HUES64 (cell line): ENCODE measurements around the gene FCF1.

Source experiments
- H3K27ac ChIP-seq: 2 replicates; pipeline ENCODE4 v1.7.0; 2013; ENCODE audit warnings: low read depth, low read length, inconsistent platforms
- H3K27me3 ChIP-seq: 2 replicates; pipeline ENCODE4 v1.6.1; 2013; ENCODE audit warnings: mild to moderate bottlenecking, low read length; ENCODE audit not compliant: insufficient read depth
- H3K36me3 ChIP-seq: 2 replicates; pipeline ENCODE4 v1.6.1; 2013; ENCODE audit warnings: mild to moderate bottlenecking, low read length; ENCODE audit not compliant: insufficient read depth
- H3K4me1 ChIP-seq: 2 replicates; pipeline ENCODE4 v1.6.1; 2013; ENCODE audit warnings: mild to moderate bottlenecking, low read length, moderate library complexity; ENCODE audit not compliant: insufficient read depth
- H3K4me3 ChIP-seq: 2 replicates; pipeline ENCODE4 v1.5.1; 2013; ENCODE audit warnings: mild to moderate bottlenecking, low read length, moderate library complexity
- H3K9ac ChIP-seq: 2 replicates; pipeline ENCODE4 v1.6.1; 2013; ENCODE audit warnings: mild to moderate bottlenecking, low read depth, low read length
- H3K9me3 ChIP-seq: 2 replicates; pipeline ENCODE4 v1.6.1; 2013; ENCODE audit warnings: low read depth, low read length; ENCODE audit not compliant: insufficient read depth
- WGBS: fragments of 150-250, 120-280 bp; methylation state at CpG from one replicate; pipeline ENCODE4 v1.1.7; 2013; ENCODE audit warnings: missing lambda C conversion rate; 5-methylcytosine and 5-hydroxymethylcytosine counted together

FCF1 gene

DNA sequence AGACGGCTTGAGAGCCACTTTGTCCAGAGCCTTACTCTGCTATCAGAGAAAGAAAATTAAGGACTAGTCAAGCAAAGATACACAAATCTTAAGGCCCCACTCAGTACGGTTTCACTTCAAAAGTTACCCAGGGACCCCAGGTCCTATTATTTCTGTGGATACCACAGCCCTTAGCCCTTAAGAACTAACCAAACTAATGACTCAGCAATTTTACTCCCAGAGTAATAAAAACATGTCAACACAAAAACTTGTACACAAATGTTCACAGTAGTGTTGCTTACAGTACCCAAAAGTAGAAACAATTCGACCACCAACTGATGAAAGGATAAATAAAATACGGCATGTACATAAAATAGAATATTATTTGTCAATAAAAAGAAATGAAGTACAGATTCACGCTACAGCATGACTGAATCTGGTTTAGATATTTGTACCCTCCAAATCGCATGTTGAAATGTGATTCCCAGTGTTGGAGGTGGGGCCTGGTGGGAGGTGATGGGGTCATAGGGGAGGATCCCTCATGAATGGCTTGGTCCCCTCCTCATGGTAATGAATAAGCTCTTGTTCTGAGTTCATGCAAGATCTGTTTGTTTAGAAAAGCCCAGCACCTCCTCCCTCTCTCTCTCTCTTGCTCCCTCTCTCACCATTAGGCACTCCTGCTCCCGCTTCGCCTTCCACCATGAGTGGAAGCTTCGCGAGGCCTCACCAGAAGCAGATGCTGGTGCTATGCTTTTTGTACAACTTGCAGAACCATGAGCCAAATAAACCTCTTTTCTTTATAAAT is 30.6 kb upstream of the FCF1 start:
- H3K9me3 ChIP-seq, result no peaks in the 10 kb centered on the region
- no peaks in the 10 kb centered on the region for H3K27me3 ChIP-seq
- WGBS, result 92% methylated on average over 9 of the region's 10 CpGs
- H3K4me1 ChIP-seq, result peaks cover 17% of the 10 kb centered on the region
- H3K9ac ChIP-seq, result no peak overlapping the region
- H3K27ac ChIP-seq, result no peak overlapping the region
- no peak overlapping the region for H3K4me3 ChIP-seq
- peaks cover 61% of the 10 kb centered on the region for H3K36me3 ChIP-seq

DNA sequence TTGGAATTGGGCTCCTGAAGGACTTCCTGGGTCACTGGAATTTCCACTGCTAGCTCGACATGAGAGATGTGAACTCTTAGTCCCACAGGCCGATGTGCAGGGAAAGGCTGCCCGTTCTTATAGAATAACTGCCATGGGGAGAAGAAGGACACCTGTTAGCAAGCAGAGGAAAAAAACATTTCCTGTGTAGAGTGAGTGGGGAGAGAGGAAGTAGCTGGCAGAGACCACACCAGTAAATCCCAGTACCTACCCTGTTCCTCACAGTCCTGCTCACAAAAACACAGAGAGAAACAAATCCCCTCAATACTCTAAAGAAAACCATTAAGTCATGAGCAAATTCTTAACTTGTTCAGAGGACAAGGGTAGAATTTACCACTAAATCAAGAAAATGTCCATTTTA is 29.5 kb upstream of the FCF1 start:
- H3K27ac ChIP-seq, result no peak overlapping the region
- no peaks in the 10 kb centered on the region for H3K27me3 ChIP-seq
- no peak overlapping the region for H3K4me3 ChIP-seq
- H3K9me3 ChIP-seq, result no peaks in the 10 kb centered on the region
- H3K36me3 ChIP-seq, result peaks cover 61% of the 10 kb centered on the region
- no peak overlapping the region for H3K9ac ChIP-seq
- peaks cover 17% of the 10 kb centered on the region for H3K4me1 ChIP-seq
- 93% methylated on average over 3 of the region's 3 CpGs for WGBS

DNA sequence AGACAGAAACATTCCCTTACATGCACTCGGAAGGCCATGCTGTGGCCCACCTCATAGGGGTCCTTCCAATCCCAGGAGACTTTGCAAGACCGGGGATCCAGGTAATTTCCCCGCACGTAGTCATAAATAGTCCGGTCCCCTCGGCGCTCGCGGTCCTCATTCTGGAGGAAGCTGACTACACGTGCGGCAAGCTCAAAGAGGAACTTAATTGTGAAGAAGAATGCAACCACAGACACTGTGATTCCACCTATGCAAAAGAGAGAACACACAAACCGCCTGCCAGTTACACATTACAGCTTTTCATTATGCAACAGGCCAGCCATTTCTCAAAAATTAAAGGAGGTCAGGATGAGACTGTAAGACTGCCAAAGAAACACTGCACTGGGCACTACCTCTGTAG is 28.5 kb upstream of the FCF1 start:
- Histone ChIP-seq H3K9ac (no peak overlapping the region), H3K9me3 (no peaks in the 10 kb centered on the region), H3K4me3 (no peak overlapping the region), H3K27me3 (no peaks in the 10 kb centered on the region), H3K36me3 (peaks cover 67% of the 10 kb centered on the region), H3K27ac (no peak overlapping the region), H3K4me1 (peaks cover 17% of the 10 kb centered on the region)
- 97% methylated on average over 12 of the region's 12 CpGs for WGBS

DNA sequence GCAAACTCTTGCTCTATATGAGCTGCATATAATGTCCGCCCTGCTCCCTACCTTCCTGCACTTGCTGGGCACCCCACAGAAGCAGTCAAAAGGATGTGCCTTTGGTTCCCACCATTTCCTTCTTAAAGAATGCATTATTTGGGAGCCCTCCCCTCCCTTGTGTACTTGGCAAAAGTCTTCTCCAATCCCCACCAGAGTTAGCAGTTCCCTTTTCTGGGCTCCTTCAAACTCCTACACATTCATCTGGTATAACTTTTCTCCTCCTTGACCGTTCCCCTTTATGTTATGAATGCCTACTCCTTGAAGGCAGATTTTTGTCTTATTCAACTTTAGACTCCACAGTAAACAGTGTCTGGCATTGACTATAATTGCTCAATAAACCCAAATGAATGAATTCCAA is 27.9 kb upstream of the FCF1 start:
- 90% methylated on average over 2 of the region's 2 CpGs for WGBS
- H3K9ac ChIP-seq, result no peak overlapping the region
- H3K9me3 ChIP-seq, result no peaks in the 10 kb centered on the region
- no peak overlapping the region for H3K4me3 ChIP-seq
- no peak overlapping the region for H3K27ac ChIP-seq
- no peaks in the 10 kb centered on the region for H3K27me3 ChIP-seq
- H3K4me1 ChIP-seq, result peaks cover 17% of the 10 kb centered on the region
- H3K36me3 ChIP-seq, result peaks cover 71% of the 10 kb centered on the region

DNA sequence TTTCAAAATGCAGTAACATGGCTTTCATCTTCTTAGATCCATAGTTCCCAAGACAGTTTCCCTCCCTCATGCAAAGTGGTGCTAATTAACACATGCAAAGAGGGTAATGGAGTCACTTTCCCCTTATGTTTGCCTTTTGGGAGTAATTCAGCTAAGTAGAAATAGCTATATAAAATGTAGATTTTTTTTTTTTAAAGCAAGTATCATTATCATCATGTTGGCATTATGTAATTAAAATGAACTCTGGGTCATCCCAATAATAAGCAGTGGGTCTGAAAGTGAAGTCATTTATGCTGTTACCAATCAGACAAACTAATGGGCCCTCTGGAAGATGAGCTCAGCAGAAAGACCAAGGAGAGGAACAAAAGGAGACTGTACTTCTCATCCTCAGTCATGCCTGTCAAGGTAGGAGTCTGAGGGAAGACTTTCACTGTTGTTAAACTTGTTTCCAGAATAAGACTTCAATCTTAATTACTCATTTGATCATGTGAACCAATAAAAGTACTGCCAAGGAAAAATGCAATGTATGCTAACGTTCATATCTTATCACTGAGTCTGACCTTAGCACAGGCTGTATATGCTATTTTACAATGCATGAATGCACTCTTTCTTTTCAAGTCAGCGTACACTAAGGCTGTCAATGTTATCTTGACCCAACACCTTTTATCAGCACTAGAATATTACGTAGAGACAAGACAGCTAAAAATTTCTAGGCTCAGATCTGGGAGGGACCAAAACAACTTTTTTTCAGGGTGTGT is 26.8 kb upstream of the FCF1 start:
- Histone ChIP-seq H3K36me3 (peaks cover 73% of the 10 kb centered on the region), H3K27ac (no peak overlapping the region), H3K4me1 (peaks cover 17% of the 10 kb centered on the region), H3K9me3 (no peaks in the 10 kb centered on the region), H3K27me3 (no peaks in the 10 kb centered on the region), H3K9ac (no peak overlapping the region), H3K4me3 (no peak overlapping the region)
- 92% methylated on average over 3 of the region's 3 CpGs for WGBS

DNA sequence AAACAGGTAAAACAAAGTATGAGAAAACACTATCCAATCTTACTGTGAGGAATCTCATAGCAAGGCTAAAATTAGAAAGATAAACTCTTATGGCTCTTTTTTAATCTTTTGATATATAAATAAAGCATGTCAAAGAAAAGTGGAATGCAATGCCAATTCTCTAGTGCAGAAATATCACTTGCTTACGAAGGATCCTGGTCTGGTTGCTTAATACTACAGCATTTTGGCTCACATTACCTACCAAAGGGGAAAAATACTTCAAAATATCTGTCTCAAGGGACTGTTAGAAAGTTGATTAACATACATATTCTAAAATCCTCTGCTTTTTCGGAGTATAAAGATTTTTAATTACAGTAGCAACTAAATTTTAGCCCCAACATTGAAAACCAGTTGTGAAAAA is 21.5 kb upstream of the FCF1 start:
- Histone ChIP-seq H3K27me3 (no peaks in the 10 kb centered on the region), H3K36me3 (peaks cover 41% of the 10 kb centered on the region), H3K4me3 (no peak overlapping the region), H3K9ac (no peak overlapping the region), H3K9me3 (no peaks in the 10 kb centered on the region), H3K27ac (no peak overlapping the region), H3K4me1 (peaks cover 1% of the 10 kb centered on the region; the same call in 1 of the 2 replicates)
- WGBS, result 83% methylated on average over 1 of the region's 2 CpGs

DNA sequence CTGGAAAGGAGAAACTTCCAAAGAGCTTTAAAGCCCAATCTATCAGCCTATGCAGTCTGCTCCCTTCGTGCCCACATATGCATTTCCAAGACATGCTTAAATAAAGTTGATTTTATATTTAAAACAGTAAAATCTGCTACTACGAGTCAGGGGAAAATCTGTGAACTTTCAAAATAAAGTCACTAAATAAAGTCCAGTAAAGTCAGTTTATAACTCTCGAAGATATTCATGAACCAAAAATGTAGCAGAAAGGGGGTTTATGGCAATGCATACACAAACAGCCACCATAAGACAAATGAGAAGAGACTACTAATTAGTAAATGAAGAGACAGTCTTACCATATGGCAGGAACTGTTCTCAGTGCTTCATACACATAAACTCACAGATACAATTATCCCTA is 19.8 kb upstream of the FCF1 start:
- Histone ChIP-seq H3K4me1 (no peaks in the 10 kb centered on the region), H3K4me3 (no peak overlapping the region), H3K9ac (no peak overlapping the region), H3K36me3 (peaks cover 42% of the 10 kb centered on the region), H3K9me3 (no peaks in the 10 kb centered on the region), H3K27me3 (no peaks in the 10 kb centered on the region), H3K27ac (no peak overlapping the region)
- WGBS, result no CpG with 5 or more reads among the region's 3 CpGs

DNA sequence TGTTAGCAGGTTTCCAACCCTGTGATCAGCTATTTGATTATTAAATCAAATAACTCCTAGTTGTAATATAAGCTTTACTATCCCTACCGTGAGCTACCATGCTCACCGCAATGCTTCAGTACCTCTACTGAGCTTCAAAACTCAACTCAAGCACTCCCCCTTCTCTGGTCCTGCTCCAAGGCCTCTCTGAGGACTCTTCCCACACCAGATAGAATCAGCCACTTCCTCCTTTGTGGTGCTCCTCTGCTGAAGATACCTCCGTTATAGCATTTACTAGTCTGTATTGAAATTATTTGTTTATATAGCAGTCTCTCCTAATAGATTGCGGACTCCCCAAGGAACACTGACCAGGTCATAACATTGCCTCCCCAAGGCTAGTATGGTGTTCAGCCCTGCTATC is 17.5 kb upstream of the FCF1 start:
- Histone ChIP-seq H3K27ac (no peak overlapping the region), H3K27me3 (no peaks in the 10 kb centered on the region), H3K36me3 (peaks cover 26% of the 10 kb centered on the region), H3K4me1 (no peaks in the 10 kb centered on the region), H3K4me3 (no peak overlapping the region), H3K9me3 (no peaks in the 10 kb centered on the region), H3K9ac (no peak overlapping the region)
- 93% methylated on average over 3 of the region's 4 CpGs for WGBS

DNA sequence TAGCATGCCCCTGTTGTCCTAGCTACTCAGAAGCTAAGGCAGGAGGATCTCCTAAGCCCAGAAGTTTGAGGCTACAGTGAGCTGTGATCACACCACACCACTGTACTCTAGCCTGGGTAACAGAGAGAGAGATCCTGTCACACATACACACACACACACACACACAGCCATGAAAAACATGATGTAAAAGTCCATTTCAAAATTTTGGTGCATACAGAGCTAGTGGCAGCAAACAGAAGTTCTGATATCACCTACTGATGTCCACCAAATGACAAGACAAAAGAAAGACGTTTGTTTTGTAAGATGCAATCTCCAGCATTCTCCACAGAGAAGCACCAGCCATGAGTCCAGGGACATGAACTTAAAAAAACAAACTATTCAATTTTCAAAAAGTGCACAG is 15.9 kb upstream of the FCF1 start:
- no peaks in the 10 kb centered on the region for H3K9me3 ChIP-seq
- H3K27me3 ChIP-seq, result no peaks in the 10 kb centered on the region
- WGBS, result 93% methylated on average over 1 of the region's 1 CpG
- no peak overlapping the region for H3K4me3 ChIP-seq
- no peaks in the 10 kb centered on the region for H3K4me1 ChIP-seq
- H3K27ac ChIP-seq, result no peak overlapping the region
- peaks cover 10% of the 10 kb centered on the region for H3K36me3 ChIP-seq
- H3K9ac ChIP-seq, result no peak overlapping the region

DNA sequence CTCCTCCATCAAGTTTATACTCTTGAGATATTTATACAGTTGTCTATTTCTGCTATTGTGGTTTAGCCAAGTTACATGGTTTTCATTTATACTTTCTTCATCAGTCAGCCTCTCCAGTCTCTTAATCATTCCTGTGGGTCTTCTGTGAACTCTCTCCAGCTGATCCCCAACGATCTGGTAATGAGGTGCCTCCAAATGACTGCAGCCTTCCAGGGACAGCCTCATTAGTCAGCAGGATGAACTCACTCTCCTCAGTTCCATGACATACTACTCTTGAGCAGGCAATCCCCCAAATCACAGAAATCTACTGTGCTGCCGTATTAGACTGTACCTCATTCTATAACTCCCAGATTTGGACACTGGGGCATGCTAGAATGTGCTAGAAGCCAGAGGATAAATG is 15.4 kb upstream of the FCF1 start:
- WGBS, result 94% methylated on average over 2 of the region's 2 CpGs
- Histone ChIP-seq H3K9me3 (0 out of 2 replicates have a peak, but pooled peaks cover 4% of the 10 kb centered on the region), H3K36me3 (0 out of 2 replicates have a peak, but pooled peaks cover 8% of the 10 kb centered on the region), H3K27me3 (no peaks in the 10 kb centered on the region), H3K4me3 (no peak overlapping the region), H3K27ac (no peak overlapping the region), H3K9ac (no peak overlapping the region), H3K4me1 (no peaks in the 10 kb centered on the region)

DNA sequence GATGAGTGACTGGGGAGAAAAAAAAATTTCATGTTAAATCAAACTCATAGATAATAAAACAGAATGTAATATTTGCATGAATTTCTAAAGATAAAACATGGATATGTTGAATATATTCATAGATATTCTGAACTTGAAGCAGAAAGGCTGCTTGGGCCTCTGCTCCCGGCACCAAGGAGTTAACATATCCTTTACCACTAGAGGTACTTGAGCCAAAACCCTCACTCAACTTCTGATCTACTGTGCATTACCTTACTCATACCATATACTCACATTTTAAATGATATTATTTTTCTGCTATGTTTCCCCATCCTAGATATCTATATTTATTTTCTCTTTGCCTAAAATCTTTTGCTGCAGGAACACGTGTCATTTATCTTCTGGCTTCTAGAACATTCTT is 15.0 kb upstream of the FCF1 start:
- H3K9me3 ChIP-seq, result 0 out of 2 replicates have a peak, but pooled peaks cover 8% of the 10 kb centered on the region
- H3K4me1 ChIP-seq, result no peaks in the 10 kb centered on the region
- WGBS, result 92% methylated on average over 2 of the region's 2 CpGs
- H3K36me3 ChIP-seq, result 0 out of 2 replicates have a peak, but pooled peaks cover 8% of the 10 kb centered on the region
- H3K27me3 ChIP-seq, result no peaks in the 10 kb centered on the region
- H3K27ac ChIP-seq, result no peak overlapping the region
- no peak overlapping the region for H3K4me3 ChIP-seq
- H3K9ac ChIP-seq, result no peak overlapping the region
